ENCODE measurements around the gene HSD17B14. TPM values are rescaled to one million over a fixed set of nuclear protein-coding genes. Genes with fewer than 3 reads are reported as not detected.

The HSD17B14 gene
- total and polyA plus RNA-seq, 9 of the 15 experiments (the other 6 are each of a cell fraction or from before 2014, with no cell fraction given) = 0.16 TPM; not detected in 8

DNA sequence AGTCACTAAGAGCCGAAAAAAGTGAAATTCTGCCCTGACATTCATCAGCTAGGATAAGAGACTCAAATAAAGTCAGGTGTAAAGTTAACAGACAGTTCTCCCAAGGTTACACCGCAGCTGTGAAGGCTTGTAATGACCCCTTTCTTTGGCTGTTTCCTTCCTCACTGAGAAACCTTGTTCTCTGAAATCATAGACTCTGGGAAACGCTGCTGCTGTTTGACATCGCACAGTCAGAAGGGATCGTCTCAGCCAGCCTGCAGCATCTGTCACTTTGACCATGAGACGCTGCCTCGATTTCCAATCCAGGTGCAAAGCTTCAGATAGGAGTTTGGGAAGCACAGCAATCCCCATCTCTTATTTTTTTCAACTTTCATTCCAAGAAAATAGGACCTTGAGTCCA, 26.1 kb downstream of the HSD17B14 start:
- Histone ChIP-seq H3K9ac (ENCODE audit: insufficient read depth in 1 of 2, low read depth in 2 of 2, low read length in 2 of 2) (peak overlapping the region; percentile 55 to 96), H4K20me1 (replicated peaks; ENCODE audit: control insufficient read depth, insufficient read depth, low read length) (0 out of 2 replicates have a peak, but pooled peaks cover 3% of the 10 kb centered on the region), H3K4me1 (replicated peaks in 1 of 2; ENCODE audit: control insufficient read depth in 2 of 2, insufficient read depth in 2 of 2, low read length in 2 of 2) (peaks cover 30 to 65% of the 10 kb centered on the region in 2 experiments), H2AFZ (ENCODE audit: low read depth, low read length) (0 out of 2 replicates have a peak overlapping the region, but pooled peaks have one; percentile 76), H3K27me3 (ENCODE audit: control insufficient read depth in 2 of 2, insufficient read depth in 2 of 2, low read length in 2 of 2) (no peaks in the 10 kb centered on the region), H3K9me1 (ENCODE audit: control insufficient read depth, insufficient read depth, low read length) (peaks cover 3% of the 10 kb centered on the region), H3K4me3 (peak overlapping the region; percentile 66), H3K79me2 (ENCODE audit: control insufficient read depth, insufficient read depth, low read length) (peaks cover 49% of the 10 kb centered on the region), H3K36me3 (ENCODE audit: control insufficient read depth, insufficient read depth, low read length) (peaks cover 25% of the 10 kb centered on the region; the same call in 1 of the 3 replicates), H3K9me3 (replicated peaks; ENCODE audit: control insufficient read depth, insufficient read depth, low read depth, low read length) (no peaks in the 10 kb centered on the region), H3K27ac (ENCODE audit: extremely low read depth, low read depth, low read length) (peak overlapping the region; percentile 62), H3K4me2 (ENCODE audit: insufficient read depth, low read length) (peak overlapping the region; percentile 76)
- POLR2A ChIA-PET = interaction anchor here (0.8 to 3.9 kb wide), 8 partner anchors 9 to 156 kb away, joined by 3 to 20 read pairs (median 6); partner anchors contain the start of gene FTL
- CTCF ChIA-PET (ENCODE audit: low intra/inter-chr PET ratio) = no interaction called here
- 2% methylated on average over 7 of the region's 7 CpGs for WGBS (ENCODE audit: insufficient coverage, low coverage, missing lambda C conversion rate)
- DNase-seq (ENCODE audit: extremely low read depth in 1 of 4, low spot score in 3 of 4) (peak in 2 of 4 experiments; percentile 8 to 24), ATAC-seq (no peak), FAIRE-seq (peak; percentile 80)
- intact Hi-C loops (cut with micrococcal nuclease) = no loop called here
- TF ChIP-seq NBN (IDR thresholded peaks at IDR 0.05; ENCODE audit: low read depth) = no peak
- no peak for TF ChIP-seq RBM17 (IDR thresholded peaks at IDR 0.05; ENCODE audit: borderline replicate concordance, low read depth, low read length)
- TF ChIP-seq FOS (IDR thresholded peaks at IDR 0.05; ENCODE audit: extremely low read depth, insufficient read length) = no peak
- TF ChIP-seq DMBX1 (CRISPR knock-in tag; IDR thresholded peaks at IDR 0.05; ENCODE audit: borderline replicate concordance) = no peak
- no peak for TF ChIP-seq MECOM (CRISPR knock-in tag; IDR thresholded peaks at IDR 0.05)
- no peak for TF ChIP-seq ELF4 (CRISPR knock-in tag; IDR thresholded peaks at IDR 0.05)
- TF ChIP-seq, protein P1, sequence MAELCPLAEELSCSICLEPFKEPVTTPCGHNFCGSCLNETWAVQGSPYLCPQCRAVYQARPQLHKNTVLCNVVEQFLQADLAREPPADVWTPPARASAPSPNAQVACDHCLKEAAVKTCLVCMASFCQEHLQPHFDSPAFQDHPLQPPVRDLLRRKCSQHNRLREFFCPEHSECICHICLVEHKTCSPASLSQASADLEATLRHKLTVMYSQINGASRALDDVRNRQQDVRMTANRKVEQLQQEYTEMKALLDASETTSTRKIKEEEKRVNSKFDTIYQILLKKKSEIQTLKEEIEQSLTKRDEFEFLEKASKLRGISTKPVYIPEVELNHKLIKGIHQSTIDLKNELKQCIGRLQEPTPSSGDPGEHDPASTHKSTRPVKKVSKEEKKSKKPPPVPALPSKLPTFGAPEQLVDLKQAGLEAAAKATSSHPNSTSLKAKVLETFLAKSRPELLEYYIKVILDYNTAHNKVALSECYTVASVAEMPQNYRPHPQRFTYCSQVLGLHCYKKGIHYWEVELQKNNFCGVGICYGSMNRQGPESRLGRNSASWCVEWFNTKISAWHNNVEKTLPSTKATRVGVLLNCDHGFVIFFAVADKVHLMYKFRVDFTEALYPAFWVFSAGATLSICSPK (IDR thresholded peaks at IDR 0.05; ENCODE audit: borderline replicate concordance) = no peak
- TF ChIP-seq, protein P2, sequence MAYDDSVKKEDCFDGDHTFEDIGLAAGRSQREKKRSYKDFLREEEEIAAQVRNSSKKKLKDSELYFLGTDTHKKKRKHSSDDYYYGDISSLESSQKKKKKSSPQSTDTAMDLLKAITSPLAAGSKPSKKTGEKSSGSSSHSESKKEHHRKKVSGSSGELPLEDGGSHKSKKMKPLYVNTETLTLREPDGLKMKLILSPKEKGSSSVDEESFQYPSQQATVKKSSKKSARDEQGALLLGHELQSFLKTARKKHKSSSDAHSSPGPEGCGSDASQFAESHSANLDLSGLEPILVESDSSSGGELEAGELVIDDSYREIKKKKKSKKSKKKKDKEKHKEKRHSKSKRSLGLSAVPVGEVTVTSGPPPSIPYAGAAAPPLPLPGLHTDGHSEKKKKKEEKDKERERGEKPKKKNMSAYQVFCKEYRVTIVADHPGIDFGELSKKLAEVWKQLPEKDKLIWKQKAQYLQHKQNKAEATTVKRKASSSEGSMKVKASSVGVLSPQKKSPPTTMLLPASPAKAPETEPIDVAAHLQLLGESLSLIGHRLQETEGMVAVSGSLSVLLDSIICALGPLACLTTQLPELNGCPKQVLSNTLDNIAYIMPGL (CRISPR knock-in tag; IDR thresholded peaks at IDR 0.05) = no peak
- no peak for TF ChIP-seq STAG1 (CRISPR knock-in tag; IDR thresholded peaks at IDR 0.05; ENCODE audit: borderline replicate concordance)
- no peak for TF ChIP-seq NFATC3 (IDR thresholded peaks at IDR 0.05)
- no peak for TF ChIP-seq ZNF699 (CRISPR knock-in tag; IDR thresholded peaks at IDR 0.05; ENCODE audit: insufficient replicate concordance)
- TF ChIP-seq PHB2 (IDR thresholded peaks at IDR 0.05; ENCODE audit: low read depth) = no peak
- no peak for TF ChIP-seq SETDB1 (IDR thresholded peaks at IDR 0.05; ENCODE audit: low read length)
- in situ Hi-C loops (cut with MboI) = no loop called here
- BruUV-seq (replicated peaks) = TSS peak; percentile 84

Measured in K562 (cell line).